ENCODE measurements around the gene EMD.
A peak's percentile ranks its signal among the peaks of the same experiment; 100 is the strongest.

Gene EMD

GRCh38 chrX:154358011-154358410, 21.1 kb upstream of the EMD start:
- no peak for TF ChIP-seq Cebpa-rat (IDR thresholded peaks at IDR 0.05)
- H3K36me3 ChIP-seq, result peaks cover 94 to 100% (median 98%) of the 10 kb centered on the region in 11 experiments
- peaks cover 0 to 45% (median 0%) of the 10 kb centered on the region in 10 experiments; a peak in 2 of 20 replicates for H3K4me1 ChIP-seq
- H3K27me3 ChIP-seq, result peaks cover 0 to 34% (median 3%) of the 10 kb centered on the region in 11 experiments; a peak in 10 of 22 replicates
- peak overlapping the region in 2 of 11 experiments; percentile 31 to 45; a peak in 2 of 22 replicates for H3K9ac ChIP-seq
- H3K4me3 ChIP-seq, result no peak overlapping the region
- no peak overlapping the region for H3K4me2 ChIP-seq
- peaks cover 0 to 68% (median 31%) of the 10 kb centered on the region in 11 experiments; a peak in 15 of 22 replicates for H3K9me3 ChIP-seq (replicated peaks in 1 of 11)
- H3K27ac ChIP-seq, result no peak overlapping the region
- peaks cover 22 to 100% (median 100%) of the 10 kb centered on the region in 11 experiments; a peak in 21 of 22 replicates for H4K20me1 ChIP-seq

- Histone ChIP-seq H3K27ac (no peak overlapping the region), H3K27me3 (peaks cover 0 to 26% (median 1%) of the 10 kb centered on the region in 11 experiments; a peak in 7 of 22 replicates), H3K9me3 (replicated peaks in 1 of 11) (peaks cover 0 to 70% (median 33%) of the 10 kb centered on the region in 11 experiments; a peak in 15 of 22 replicates), H4K20me1 (peaks cover 22 to 100% (median 100%) of the 10 kb centered on the region in 11 experiments; a peak in 21 of 22 replicates), H3K9ac (peak overlapping the region in 2 of 11 experiments; percentile 24 to 45; a peak in 2 of 22 replicates), H3K36me3 (peaks cover 94 to 100% (median 98%) of the 10 kb centered on the region in 11 experiments), H3K4me2 (no peak overlapping the region), H3K4me3 (no peak overlapping the region), H3K4me1 (peaks cover 0 to 37% (median 0%) of the 10 kb centered on the region in 10 experiments; a peak in 1 of 20 replicates)
- TF ChIP-seq Cebpa-rat (IDR thresholded peaks at IDR 0.05), result no peak
These were observed 20.3 kb upstream of the EMD start for GRCh38 chrX:154358829-154359228.

GRCh38 chrX:154359362-154360154, 19.5 kb upstream of the EMD start:
- Histone ChIP-seq H3K4me3 (no peak overlapping the region), H3K27ac (no peak overlapping the region), H3K36me3 (peaks cover 94 to 100% (median 98%) of the 10 kb centered on the region in 11 experiments), H4K20me1 (peaks cover 19 to 100% (median 100%) of the 10 kb centered on the region in 11 experiments; a peak in 21 of 22 replicates), H3K4me1 (peaks cover 0 to 34% (median 0%) of the 10 kb centered on the region in 10 experiments; a peak in 1 of 20 replicates), H3K27me3 (peaks cover 0 to 18% (median 0%) of the 10 kb centered on the region in 11 experiments; a peak in 7 of 22 replicates), H3K9me3 (replicated peaks in 1 of 11) (peaks cover 0 to 78% (median 40%) of the 10 kb centered on the region in 11 experiments; a peak in 15 of 22 replicates), H3K4me2 (no peak overlapping the region), H3K9ac (no peak overlapping the region)
- TF ChIP-seq Cebpa-rat (IDR thresholded peaks at IDR 0.05), result no peak

- H3K4me1 ChIP-seq, result peaks cover 0 to 28% (median 0%) of the 10 kb centered on the region in 10 experiments; a peak in 1 of 20 replicates
- peaks cover 22 to 100% (median 100%) of the 10 kb centered on the region in 11 experiments; a peak in 21 of 22 replicates for H4K20me1 ChIP-seq
- H3K36me3 ChIP-seq, result peaks cover 94 to 100% (median 98%) of the 10 kb centered on the region in 11 experiments
These were observed 18.9 kb upstream of the EMD start for GRCh38 chrX:154360155-154360713.

GRCh38 chrX:154362085-154362742, 16.9 kb upstream of the EMD start:
- Histone ChIP-seq H3K27me3 (peaks cover 0 to 12% (median 0%) of the 10 kb centered on the region in 11 experiments; a peak in 6 of 22 replicates), H3K4me2 (no peak overlapping the region), H3K9ac (0 out of 22 replicates have a peak overlapping the region, but pooled peaks of 1 of the 11 experiments have one; percentile 34), H3K4me3 (no peak overlapping the region), H3K4me1 (peaks cover under 1 to 36% (median 8%) of the 10 kb centered on the region in 10 experiments; a peak in 17 of 20 replicates), H3K36me3 (peaks cover 97 to 100% (median 98%) of the 10 kb centered on the region in 11 experiments), H4K20me1 (peaks cover 12 to 100% (median 100%) of the 10 kb centered on the region in 11 experiments), H3K9me3 (replicated peaks in 1 of 11) (peaks cover 0 to 82% (median 47%) of the 10 kb centered on the region in 11 experiments; a peak in 16 of 22 replicates), H3K27ac (no peak overlapping the region)
- TF ChIP-seq Cebpa-rat (IDR thresholded peaks at IDR 0.05), result no peak

More at GRCh38 chrX:154360155-154360713, 18.9 kb upstream of the EMD start:
- Histone ChIP-seq H3K27me3 (peaks cover 0 to 17% (median 0%) of the 10 kb centered on the region in 11 experiments; a peak in 6 of 22 replicates), H3K4me2 (no peak overlapping the region), H3K9ac (no peak overlapping the region), H3K27ac (no peak overlapping the region), H3K9me3 (replicated peaks in 1 of 11) (peaks cover 0 to 80% (median 41%) of the 10 kb centered on the region in 11 experiments; a peak in 15 of 22 replicates), H3K4me3 (no peak overlapping the region)
- TF ChIP-seq Cebpa-rat (IDR thresholded peaks at IDR 0.05), result no peak

- Histone ChIP-seq H3K27me3 (peaks cover 0 to under 1% (median 0%) of the 10 kb centered on the region in 11 experiments; a peak in 4 of 22 replicates), H3K9me3 (replicated peaks in 1 of 11) (peaks cover 0 to 84% (median 53%) of the 10 kb centered on the region in 11 experiments; a peak in 16 of 22 replicates), H3K27ac (0 out of 22 replicates have a peak overlapping the region, but pooled peaks of 1 of the 11 experiments have one; percentile 0), H3K4me1 (peaks cover 13 to 33% (median 19%) of the 10 kb centered on the region in 10 experiments; a peak in 19 of 20 replicates), H3K4me2 (no peak overlapping the region), H3K36me3 (peaks cover 88 to 94% (median 91%) of the 10 kb centered on the region in 11 experiments), H3K9ac (peak overlapping the region in 1 of 11 experiments; percentile 6; a peak in 3 of 22 replicates), H4K20me1 (peaks cover 22 to 100% (median 95%) of the 10 kb centered on the region in 11 experiments), H3K4me3 (no peak overlapping the region)
- no peak for TF ChIP-seq Cebpa-rat (IDR thresholded peaks at IDR 0.05)
These were observed 15.2 kb upstream of the EMD start for GRCh38 chrX:154363706-154364439.

- Histone ChIP-seq H3K9ac (peak overlapping the region in 2 of 11 experiments; percentile 46 to 83; a peak in 4 of 22 replicates), H3K27ac (peak overlapping the region in 3 of 11 experiments; percentile 4 to 35 (median 22); a peak in 3 of 22 replicates), H3K4me2 (no peak overlapping the region), H3K36me3 (peaks cover 76 to 81% (median 78%) of the 10 kb centered on the region in 11 experiments), H4K20me1 (peaks cover 26 to 96% (median 82%) of the 10 kb centered on the region in 11 experiments), H3K27me3 (no peaks in the 10 kb centered on the region; a peak in 2 of 22 replicates), H3K4me3 (no peak overlapping the region), H3K9me3 (replicated peaks in 1 of 11) (peaks cover 4 to 81% (median 64%) of the 10 kb centered on the region in 11 experiments; a peak in 20 of 22 replicates), H3K4me1 (peaks cover 13 to 33% (median 19%) of the 10 kb centered on the region in 10 experiments; a peak in 19 of 20 replicates)
- no peak for TF ChIP-seq Cebpa-rat (IDR thresholded peaks at IDR 0.05)
These were observed 14.0 kb upstream of the EMD start for GRCh38 chrX:154365052-154365600.
